Peyer's patch (tissue), 4 donors: ENCODE measurements around the gene ALDH1L1.

Experiments
- CTCF ChIP-seq, 6 experiments: fragments of 450-650 bp in 4 of 6; fragments of 200-600 bp in 2 of 6; sonication (generic) in 1 of 6; IDR thresholded peaks; one replicate each; pipeline ENCODE4 v1.5.1; 2017 to 2019; ENCODE audit warnings: antibody characterized with exemption in 6 of 6, mild to moderate bottlenecking in 3 of 6, moderate library complexity in 1 of 6
- POLR2A ChIP-seq, 2 donors: fragments of 450-650 bp; IDR thresholded peaks; one replicate each; pipeline ENCODE4 v1.5.1; 2017; ENCODE audit warnings: antibody characterized with exemption in 2 of 2, mild to moderate bottlenecking in 2 of 2, moderate library complexity in 2 of 2

DNA sequence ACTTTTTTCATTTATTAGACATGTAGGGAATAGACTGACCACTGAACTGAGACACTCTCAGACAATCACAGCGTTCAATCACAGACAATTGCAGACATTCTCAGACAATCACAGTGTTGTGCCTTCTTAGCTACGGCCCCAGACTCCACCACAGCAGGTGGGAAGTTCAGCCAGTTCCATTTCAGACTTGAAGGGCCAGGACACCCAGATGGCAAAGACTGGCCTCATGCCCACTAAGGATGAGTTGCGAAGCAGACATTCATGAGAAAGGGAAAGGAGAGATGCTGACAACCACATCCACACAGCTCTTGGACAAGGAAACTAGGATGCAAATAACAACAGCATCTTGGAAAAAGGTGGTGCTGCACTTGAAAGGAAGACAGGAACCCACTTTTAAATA lies 21.9 kb upstream of the ALDH1L1 start:
- TF ChIP-seq POLR2A (IDR thresholded peaks at IDR 0.05) (no peak), CTCF (IDR thresholded peaks at IDR 0.05) (no peak)
